Measurements from ENCODE around the gene FOXN1.

FOXN1 gene

DNA sequence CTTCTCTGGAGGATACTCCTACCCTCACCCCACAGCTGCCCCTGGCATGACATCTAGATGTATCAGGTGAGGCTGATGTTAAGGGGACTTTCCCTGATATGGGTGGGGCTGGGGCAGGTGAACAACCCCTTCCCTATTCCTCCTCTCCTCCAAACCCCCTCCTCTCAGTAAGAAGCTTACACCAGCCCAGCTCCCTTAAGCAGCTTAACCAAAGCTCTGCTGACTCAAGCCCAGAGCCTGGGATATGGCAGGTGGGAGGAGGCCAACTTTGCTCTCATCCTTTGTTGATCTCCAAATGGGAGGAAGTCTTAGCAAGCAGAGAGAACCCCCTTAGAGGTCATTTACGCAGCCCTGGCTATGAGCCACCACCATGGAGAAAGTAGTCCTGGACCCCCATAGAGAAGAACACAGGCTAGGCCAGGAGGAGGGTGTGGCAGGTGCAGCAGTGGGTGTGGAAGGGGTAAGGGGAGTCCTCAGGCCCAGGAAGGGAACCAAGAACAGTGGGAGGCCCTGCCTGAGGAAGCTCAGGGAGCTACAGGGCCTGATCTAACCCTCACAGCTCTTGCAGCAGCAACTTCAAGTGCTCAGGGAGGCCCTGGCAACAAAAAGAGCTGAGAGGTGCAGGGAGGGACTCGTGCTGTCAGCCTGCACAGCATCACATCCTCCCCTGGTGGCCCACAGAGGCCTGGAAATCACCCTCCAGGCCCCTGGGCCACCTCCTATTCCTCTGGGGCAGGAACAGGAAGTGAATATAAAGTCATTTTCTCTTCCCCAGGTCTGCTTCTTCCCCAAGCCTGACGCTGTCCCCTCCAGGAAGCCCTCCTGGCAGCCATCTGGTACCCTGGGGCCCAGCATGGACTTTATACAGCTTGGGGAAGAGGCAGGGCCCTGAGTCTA, 43.3 kb downstream of the FOXN1 start:
- no peak for DNase-seq (ENCODE audit: low read depth in 1 of 2, low spot score in 1 of 2)
- no peak for TF ChIP-seq JUND (IDR thresholded peaks at IDR 0.05; ENCODE audit: low read depth)
- in situ Hi-C loops (cut with HindIII; ENCODE audit: low pct_unique_long_range_greater_than_20kb, low sequenced_read_pairs) = no loop called here

DNA sequence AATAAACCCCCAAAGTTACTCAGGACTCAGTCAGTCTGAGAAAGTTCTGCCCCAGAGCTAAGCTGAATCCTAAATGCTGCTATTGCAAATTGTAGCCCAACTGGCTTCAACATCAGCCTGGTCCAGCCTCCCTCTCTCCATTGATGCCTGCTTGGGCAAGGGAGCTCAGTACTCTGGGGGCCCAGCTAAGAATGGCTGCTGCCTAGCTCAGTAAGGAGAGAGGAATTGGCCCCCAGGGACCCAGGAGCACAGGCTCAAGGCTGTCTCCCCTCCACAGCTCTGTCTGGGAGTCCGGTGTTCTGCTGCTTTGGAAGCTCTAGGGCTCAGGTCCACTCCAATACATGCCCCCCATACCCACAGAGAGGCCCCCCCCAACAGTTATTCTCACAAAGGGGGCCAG, 44.7 kb downstream of the FOXN1 start:
- in situ Hi-C loops (cut with HindIII; ENCODE audit: low pct_unique_long_range_greater_than_20kb, low sequenced_read_pairs) = no loop called here
- TF ChIP-seq JUND (IDR thresholded peaks at IDR 0.05; ENCODE audit: low read depth) = no peak
- DNase-seq (ENCODE audit: low read depth in 1 of 2, low spot score in 1 of 2) = no peak

DNA sequence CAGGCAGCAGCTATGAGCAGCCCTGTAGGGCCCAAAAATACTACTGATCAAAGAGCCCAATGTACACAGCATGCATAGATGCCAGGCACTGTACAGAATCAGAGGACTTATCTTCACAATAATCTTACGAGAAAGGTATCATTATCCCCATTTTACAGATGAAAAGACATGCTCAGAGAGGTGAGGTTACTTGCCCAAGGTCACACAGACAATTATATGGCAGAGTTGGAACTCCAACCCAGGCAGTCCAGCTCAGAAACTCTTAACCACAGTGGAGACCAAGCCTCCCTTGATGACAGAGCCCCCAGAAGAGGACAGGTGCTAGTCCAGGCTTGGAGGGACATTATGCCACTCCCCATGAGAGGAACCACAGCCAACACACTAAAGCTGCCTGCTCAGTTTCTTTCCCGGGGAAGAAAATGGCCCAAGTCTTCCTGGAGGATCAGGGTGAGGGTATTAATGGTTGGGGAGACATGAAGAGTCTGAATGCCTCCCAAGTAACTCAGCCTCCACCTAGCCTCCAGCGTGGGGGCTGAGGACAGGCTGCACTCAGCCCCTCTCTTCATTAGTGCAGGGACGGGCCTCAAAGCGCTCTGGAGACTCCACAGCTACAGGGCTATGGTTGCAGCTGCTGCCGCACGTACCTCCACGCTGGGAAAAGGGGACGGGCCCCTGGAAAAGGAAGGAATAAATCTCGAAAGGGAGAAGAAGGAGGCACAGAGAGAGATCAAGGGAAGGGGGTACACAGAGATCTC, 45.5 kb downstream of the FOXN1 start:
- in situ Hi-C loops (cut with HindIII; ENCODE audit: low pct_unique_long_range_greater_than_20kb, low sequenced_read_pairs) = no loop called here
- no peak for TF ChIP-seq JUND (IDR thresholded peaks at IDR 0.05; ENCODE audit: low read depth)
- peak in 1 of 2 experiments; percentile 65 for DNase-seq (ENCODE audit: low read depth in 1 of 2, low spot score in 1 of 2)

DNA sequence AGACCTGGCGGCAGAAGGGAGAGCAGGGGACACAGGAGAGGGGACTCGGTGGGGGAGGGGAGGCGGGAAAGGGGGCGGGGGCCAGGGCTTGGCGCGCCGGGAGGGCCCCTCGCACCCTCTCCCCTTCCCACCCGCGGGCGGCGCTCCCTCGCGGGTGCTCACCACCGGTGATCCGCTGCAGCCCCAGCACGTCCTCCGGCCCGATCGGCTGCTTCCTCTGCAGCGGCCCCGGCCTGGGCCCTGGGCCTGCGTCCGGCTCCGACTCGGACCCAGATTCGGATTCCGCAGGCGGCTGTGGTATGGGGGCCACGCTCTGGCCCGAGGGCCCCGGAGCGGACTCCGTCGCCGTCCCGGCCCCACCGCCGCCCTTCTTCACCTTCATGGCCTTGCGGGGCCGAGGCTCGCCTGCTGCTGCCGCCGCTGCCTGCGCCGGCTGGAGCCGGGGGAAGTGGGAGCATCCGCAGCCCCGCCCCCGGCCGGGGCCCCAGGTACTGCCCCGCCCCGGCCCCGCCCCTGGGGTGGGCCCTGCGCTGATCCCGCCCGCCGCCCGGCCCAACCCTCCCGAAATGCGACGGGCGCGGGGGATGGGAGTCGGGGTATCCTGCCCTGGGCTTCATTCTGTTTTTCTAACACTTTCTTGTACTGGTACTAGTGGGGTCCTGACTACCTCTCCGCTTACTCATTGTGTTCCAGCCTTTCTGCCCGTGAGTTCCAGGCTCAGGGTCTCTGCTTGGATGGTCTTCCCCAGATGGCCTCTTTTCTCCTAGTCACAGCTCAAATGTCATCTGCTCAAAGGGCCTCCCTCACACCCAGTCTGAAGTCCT, 46.2 kb downstream of the FOXN1 start, which contains the start of gene UNC119:
UNC119 (minus strand) TSS at position 449 of the 824 bp plus-strand sequence; CDS start at position 382, 67 bp downstream.
- in situ Hi-C loops (cut with HindIII; ENCODE audit: low pct_unique_long_range_greater_than_20kb, low sequenced_read_pairs) = no loop called here
- peak; percentile 83 to 91 for DNase-seq (ENCODE audit: low read depth in 1 of 2, low spot score in 1 of 2)
- TF ChIP-seq JUND (IDR thresholded peaks at IDR 0.05; ENCODE audit: low read depth) = no peak

DNA sequence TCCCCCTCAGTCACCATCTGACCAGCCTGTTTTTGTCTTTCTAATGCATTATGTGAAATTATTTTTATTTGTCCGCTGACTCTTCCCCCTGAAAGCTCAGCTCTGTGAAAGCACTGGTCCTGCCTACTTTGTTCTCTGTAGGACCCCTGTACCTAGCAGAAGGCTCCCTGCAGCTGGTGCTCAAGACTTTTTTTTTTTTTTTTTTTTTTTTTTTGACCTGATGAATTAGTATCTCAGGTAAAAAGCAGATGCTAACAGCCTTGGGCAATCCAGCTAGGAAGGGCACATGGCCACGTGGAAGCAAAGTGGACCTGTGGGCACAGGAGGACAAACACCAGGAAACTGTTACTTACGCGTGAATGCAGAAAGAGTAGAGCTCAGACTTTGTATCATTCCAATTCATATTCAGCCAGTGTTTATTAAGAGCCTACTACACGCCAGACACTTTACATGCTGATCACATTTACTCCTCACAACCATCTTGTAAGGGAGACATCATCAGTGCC, 46.9 kb downstream of the FOXN1 start:
- TF ChIP-seq JUND (IDR thresholded peaks at IDR 0.05; ENCODE audit: low read depth) = no peak
- DNase-seq (ENCODE audit: low read depth in 1 of 2, low spot score in 1 of 2) = no peak
- in situ Hi-C loops (cut with HindIII; ENCODE audit: low pct_unique_long_range_greater_than_20kb, low sequenced_read_pairs) = no loop called here

DNA sequence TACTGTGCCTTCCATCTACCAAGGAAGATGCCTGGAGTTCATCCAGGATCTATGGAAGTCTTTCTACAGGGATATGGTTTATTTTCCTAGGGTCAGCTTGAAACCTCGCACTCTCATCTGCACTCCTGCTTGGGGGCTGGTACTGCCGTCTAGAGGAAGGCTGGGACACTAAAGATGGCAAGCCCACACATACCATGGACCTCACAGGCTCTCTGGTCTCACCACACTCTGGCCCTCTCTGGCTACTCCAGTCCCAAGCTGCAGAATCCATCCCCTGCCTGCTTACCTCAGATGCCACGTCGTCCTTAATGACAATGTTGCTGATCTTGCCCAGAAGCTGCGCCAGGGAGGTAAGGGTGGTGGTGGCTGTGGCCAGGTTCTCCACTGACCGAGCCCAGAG, 48.4 kb downstream of the FOXN1 start:
- no peak for TF ChIP-seq JUND (IDR thresholded peaks at IDR 0.05; ENCODE audit: low read depth)
- in situ Hi-C loops (cut with HindIII; ENCODE audit: low pct_unique_long_range_greater_than_20kb, low sequenced_read_pairs) = no loop called here
- no peak for DNase-seq (ENCODE audit: low read depth in 1 of 2, low spot score in 1 of 2)

DNA sequence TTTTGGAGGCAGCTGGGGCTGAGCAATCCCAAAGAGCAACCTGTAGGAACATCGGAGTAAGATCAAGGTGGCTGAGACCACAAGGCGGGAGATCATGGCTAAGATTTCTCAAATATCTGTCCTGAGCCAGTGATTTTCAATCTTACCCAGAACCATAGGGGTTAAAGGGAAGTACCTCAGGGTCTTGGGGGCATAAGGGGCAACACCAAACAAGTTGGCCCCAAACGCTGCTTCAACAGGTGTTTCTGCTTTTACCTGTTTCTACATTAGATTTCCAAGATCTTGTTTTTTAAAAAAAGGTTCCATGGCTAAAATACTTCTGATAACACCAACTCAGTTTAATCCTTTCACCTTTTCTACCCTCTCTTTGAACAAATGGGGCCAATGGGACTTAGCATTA, 48.9 kb downstream of the FOXN1 start:
- in situ Hi-C loops (cut with HindIII; ENCODE audit: low pct_unique_long_range_greater_than_20kb, low sequenced_read_pairs) = no loop called here
- DNase-seq (ENCODE audit: low read depth in 1 of 2, low spot score in 1 of 2) = no peak
- no peak for TF ChIP-seq JUND (IDR thresholded peaks at IDR 0.05; ENCODE audit: low read depth)

DNA sequence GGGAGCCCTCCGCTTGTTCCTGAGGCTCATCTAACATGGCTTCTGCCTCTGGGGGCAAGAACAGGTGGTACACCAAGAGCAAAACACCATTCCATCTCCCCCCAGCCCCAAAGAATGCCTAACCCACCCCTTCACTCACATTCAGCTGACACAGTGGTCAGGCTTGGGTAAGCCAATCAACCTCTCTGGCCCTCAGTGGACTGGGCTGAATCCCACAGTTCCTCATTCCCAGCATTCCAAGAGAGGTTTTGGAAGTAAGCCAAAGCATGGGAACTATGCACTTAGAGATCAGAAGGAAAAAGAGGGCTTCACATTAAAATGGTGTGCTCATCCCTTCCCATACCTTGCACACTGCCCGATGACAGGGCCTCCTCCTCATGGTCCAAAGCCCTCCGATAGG, 57.3 kb downstream of the FOXN1 start:
- peak; percentile 33 to 83 for DNase-seq (ENCODE audit: low read depth in 1 of 2, low spot score in 1 of 2)
- TF ChIP-seq JUND (IDR thresholded peaks at IDR 0.05; ENCODE audit: low read depth) = no peak
- in situ Hi-C loops (cut with HindIII; ENCODE audit: low pct_unique_long_range_greater_than_20kb, low sequenced_read_pairs) = no loop called here

DNA sequence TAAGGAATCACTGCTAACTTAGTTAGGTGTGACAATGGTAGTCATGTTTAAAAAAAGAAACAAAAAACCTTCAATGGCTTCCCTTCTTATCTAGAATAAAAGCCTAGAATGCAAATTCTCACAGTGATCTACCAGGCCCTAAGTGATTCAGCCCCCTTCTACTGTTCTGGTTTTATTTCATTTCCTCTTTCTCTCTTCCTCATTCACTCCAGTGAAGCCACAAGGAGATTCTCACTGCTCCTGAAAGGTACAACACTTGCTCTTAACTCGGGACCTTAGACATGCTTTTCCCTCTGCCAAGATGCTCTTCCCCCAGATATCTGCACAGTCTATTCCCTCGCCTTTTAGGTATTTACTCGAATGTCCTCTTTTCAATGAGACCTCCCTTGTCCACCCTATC, 61.5 kb downstream of the FOXN1 start:
- no peak for TF ChIP-seq JUND (IDR thresholded peaks at IDR 0.05; ENCODE audit: low read depth)
- no peak for DNase-seq (ENCODE audit: low read depth in 1 of 2, low spot score in 1 of 2)
- in situ Hi-C loops (cut with HindIII; ENCODE audit: low pct_unique_long_range_greater_than_20kb, low sequenced_read_pairs) = no loop called here

DNA sequence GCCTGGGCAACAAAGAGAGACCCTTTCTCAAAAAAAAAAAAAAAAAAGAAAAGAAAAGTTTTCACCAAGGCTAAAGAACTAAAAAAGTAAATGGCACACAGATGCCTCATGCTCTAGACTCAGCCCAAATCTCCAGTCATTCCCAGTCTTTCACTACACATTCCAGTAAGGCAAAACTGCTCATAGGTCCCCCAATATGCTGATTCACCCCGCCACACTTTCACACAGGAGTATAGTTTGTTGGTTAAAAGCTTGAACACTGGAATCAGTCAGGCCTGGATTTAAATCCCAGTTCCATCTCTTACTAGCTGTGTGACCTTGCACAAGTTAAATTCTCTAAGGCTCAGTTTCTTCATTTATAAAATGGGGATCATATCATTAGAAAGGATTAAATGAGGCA, 63.3 kb downstream of the FOXN1 start:
- DNase-seq (ENCODE audit: low read depth in 1 of 2, low spot score in 1 of 2) = no peak
- in situ Hi-C loops (cut with HindIII; ENCODE audit: low pct_unique_long_range_greater_than_20kb, low sequenced_read_pairs) = no loop called here

DNA sequence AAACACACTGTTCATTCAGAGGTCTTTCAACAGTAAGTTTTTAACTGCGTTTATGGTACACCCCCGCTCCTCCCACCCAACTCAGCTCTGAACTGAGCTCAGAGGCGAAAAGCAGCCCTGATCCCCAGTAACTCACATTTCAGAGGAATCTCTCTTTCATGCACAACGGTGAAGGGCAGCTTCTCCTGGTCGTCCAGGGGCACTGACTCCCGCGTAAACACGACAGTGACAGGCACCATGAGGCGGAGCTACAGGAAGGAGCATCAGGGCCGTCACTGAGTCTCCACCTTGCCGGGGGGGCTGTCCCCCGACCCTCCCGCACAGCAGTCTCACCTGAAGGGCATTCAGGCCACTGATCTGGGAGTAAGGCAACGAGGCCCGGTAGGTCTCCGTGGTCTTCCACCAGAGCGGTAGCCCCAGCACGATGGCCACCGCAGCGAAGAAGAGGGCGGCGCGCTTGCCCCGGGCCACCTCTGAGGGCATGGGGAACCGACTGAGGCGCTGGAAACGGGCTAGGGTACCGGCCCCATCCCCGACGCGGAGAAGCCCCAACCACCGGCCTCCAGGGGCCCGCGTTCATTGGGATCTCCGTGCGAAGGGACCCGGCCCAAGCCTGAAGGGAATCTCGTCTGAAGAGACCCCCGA, 64.7 kb downstream of the FOXN1 start:
- no peak for TF ChIP-seq JUND (IDR thresholded peaks at IDR 0.05; ENCODE audit: low read depth)
- peak; percentile 30 to 62 for DNase-seq (ENCODE audit: low read depth in 1 of 2, low spot score in 1 of 2)
- in situ Hi-C loops (cut with HindIII; ENCODE audit: low pct_unique_long_range_greater_than_20kb, low sequenced_read_pairs) = no loop called here

More for the DNA sequence above, 63.3 kb downstream of the FOXN1 start:
- TF ChIP-seq JUND (IDR thresholded peaks at IDR 0.05; ENCODE audit: low read depth) = no peak

All from T47D (cell line).